ENCODE measurements around the gene DSG3.

The DSG3 gene

GRCh38 chr18:31447530-31448191 lies at the start of gene DSG3:
Gene DSG3, plus strand, starts transcription at chr18:31447741. Its CDS starts 137 bp downstream, at chr18:31447878.
- DNase-seq: no peak

- no peak for DNase-seq
Measured at GRCh38 chr18:31398191-31398590, 49.4 kb upstream of the DSG3 start.

GRCh38 chr18:31399306-31400032 lies 48.1 kb upstream of the DSG3 start:
- DNase-seq: no peak

- no peak for DNase-seq
Measured at GRCh38 chr18:31401156-31402025, 46.1 kb upstream of the DSG3 start.

GRCh38 chr18:31402026-31402373 lies 45.5 kb upstream of the DSG3 start:
- no peak for DNase-seq

GRCh38 chr18:31403409-31403808 lies 44.1 kb upstream of the DSG3 start:
- no peak for DNase-seq

- no peak for DNase-seq
Measured at GRCh38 chr18:31407649-31408048, 39.9 kb upstream of the DSG3 start.

GRCh38 chr18:31409276-31409675 lies 38.3 kb upstream of the DSG3 start:
- DNase-seq: no peak

GRCh38 chr18:31410716-31411483 lies 36.6 kb upstream of the DSG3 start:
- DNase-seq: no peak

- DNase-seq: no peak
Measured at GRCh38 chr18:31413137-31413536, 34.4 kb upstream of the DSG3 start.

- DNase-seq: no peak
Measured at GRCh38 chr18:31417850-31418249, 29.7 kb upstream of the DSG3 start.

- DNase-seq: no peak
Measured at GRCh38 chr18:31419457-31419932, 28.0 kb upstream of the DSG3 start.

GRCh38 chr18:31420032-31420431 lies 27.5 kb upstream of the DSG3 start:
- DNase-seq: no peak

GRCh38 chr18:31420524-31420923 lies 27.0 kb upstream of the DSG3 start:
- no peak for DNase-seq

- no peak for DNase-seq
Measured at GRCh38 chr18:31424383-31424988, 23.1 kb upstream of the DSG3 start.

GRCh38 chr18:31426021-31426420 lies 21.5 kb upstream of the DSG3 start:
- DNase-seq: no peak

- DNase-seq: no peak
Measured at GRCh38 chr18:31426871-31427406, 20.6 kb upstream of the DSG3 start.

- no peak for DNase-seq
Measured at GRCh38 chr18:31428211-31428610, 19.3 kb upstream of the DSG3 start.

- DNase-seq: no peak
Measured at GRCh38 chr18:31429623-31430022, 17.9 kb upstream of the DSG3 start.

GRCh38 chr18:31430072-31430471 lies 17.5 kb upstream of the DSG3 start:
- no peak for DNase-seq

GRCh38 chr18:31430554-31430953 lies 17.0 kb upstream of the DSG3 start:
- no peak for DNase-seq

GRCh38 chr18:31432316-31432715 lies 15.2 kb upstream of the DSG3 start:
- DNase-seq: no peak

Data from activated CD8-positive, alpha-beta memory T cell treated with anti-CD3 and anti-CD28 coated beads for 24 hours (primary cell).